MCF 10A (cell line): ENCODE results near the gene TIPARP. TPM values are rescaled to one million over a fixed set of nuclear protein-coding genes. Genes with fewer than 3 reads are reported as not detected.

Experiments
- BruUV-seq: library from RNA; stranded (reverse); fragments of 400-500 nt; replicated peaks from 2 replicates; lab custom pipeline; 2021; lab: Mats Ljungman, UMichigan
- CTCF ChIA-PET: fragments of 300-600 bp; sonication (Branson Sonifier 250); formaldehyde crosslinking; extraction: SDS; loops from one replicate; lab custom pipeline; 2021; ENCODE audit warnings: antibody characterized with exemption, inconsistent platforms; lab: Yijun Ruan, JAX
- POLR2A ChIA-PET: fragments of 300-600, 350-650 bp; sonication (Branson Sonifier 250); formaldehyde crosslinking; extraction: SDS; loops from one replicate; lab custom pipeline; 2020; ENCODE audit warnings: antibody characterized with exemption, inconsistent platforms; lab: Yijun Ruan, JAX
- DNase-seq: peaks from one replicate; pipeline ENCODE4 v3.0.0-alpha.2; 2018; ENCODE audit not compliant: unreplicated experiment
- H3K27ac Mint-ChIP-seq: one replicate; pipeline ENCODE4 v1.8.0; 2022; ENCODE audit warnings: mild to moderate bottlenecking, low read depth, mixed read lengths; ENCODE audit not compliant: unreplicated experiment
- H3K27me3 Mint-ChIP-seq: one replicate; pipeline ENCODE4 v1.8.0; 2022; ENCODE audit warnings: mixed read lengths; ENCODE audit not compliant: insufficient read depth, unreplicated experiment
- H3K36me3 Mint-ChIP-seq: one replicate; pipeline ENCODE4 v1.8.0; 2022; ENCODE audit warnings: mild to moderate bottlenecking, moderate library complexity, mixed read lengths; ENCODE audit not compliant: insufficient read depth, unreplicated experiment
- H3K4me1 Mint-ChIP-seq: one replicate; pipeline ENCODE4 v1.8.0; 2022; ENCODE audit warnings: mixed read lengths; ENCODE audit not compliant: insufficient read depth, unreplicated experiment
- H3K4me3 Mint-ChIP-seq: one replicate; pipeline ENCODE4 v1.8.0; 2022; ENCODE audit warnings: mild to moderate bottlenecking, moderate library complexity, mixed read lengths; ENCODE audit not compliant: unreplicated experiment
- H3K9me3 Mint-ChIP-seq: one replicate; pipeline ENCODE4 v1.8.0; 2022; ENCODE audit warnings: mixed read lengths; ENCODE audit not compliant: unreplicated experiment
- intact Hi-C: fragments of 100-400 bp; cut with micrococcal nuclease; formaldehyde crosslinking; loops from 2 replicates; pipeline ENCODE4 v1.14.1; 2022
- total RNA-seq: library from RNA; stranded (reverse); gene quantifications from 2 replicates; pipeline ENCODE4 v1.2.3, GENCODE V29; 2022
- TF ChIP-seq, protein P1 (sequence below): fragments of 200-600 bp; IDR thresholded peaks from one replicate; pipeline ENCODE4 v1.8.0; 2022; ENCODE audit warnings: antibody characterized with exemption, mild to moderate bottlenecking; ENCODE audit not compliant: unreplicated experiment

Gene TIPARP
- total RNA-seq, 1 experiment from 2014 or later = 50.0 TPM

DNA sequence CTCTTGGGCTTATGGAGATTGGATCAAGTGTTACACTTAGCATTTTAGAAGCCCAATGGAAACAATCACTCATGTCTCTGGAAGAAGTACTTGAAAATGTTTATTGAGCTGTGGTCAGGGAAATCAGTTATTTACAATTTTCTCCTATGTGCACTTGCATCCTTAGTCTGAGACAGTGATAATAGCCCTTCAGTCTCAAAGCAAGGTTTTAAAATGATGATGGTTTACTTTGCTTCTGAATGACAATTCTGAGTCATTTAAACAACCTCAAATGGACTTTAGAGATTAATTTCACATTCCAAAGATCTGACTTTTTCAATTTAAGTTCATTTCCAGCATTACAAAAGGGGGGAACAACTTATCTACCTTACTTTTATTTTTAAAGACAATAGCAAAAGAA, 20.1 kb downstream of the TIPARP start:
- CTCF ChIA-PET = no interaction called here
- H3K27me3 Mint-ChIP-seq = no peaks in the 10 kb centered on the region
- no peak overlapping the region for H3K27ac Mint-ChIP-seq
- H3K4me3 Mint-ChIP-seq = no peak overlapping the region
- intact Hi-C loops = loop anchor here (5.0 kb wide), 1 partner anchor 123 kb away; no protein-coding TSS in a partner anchor
- DNase-seq = no peak
- H3K36me3 Mint-ChIP-seq = peaks cover 84% of the 10 kb centered on the region
- TF ChIP-seq, protein P1, sequence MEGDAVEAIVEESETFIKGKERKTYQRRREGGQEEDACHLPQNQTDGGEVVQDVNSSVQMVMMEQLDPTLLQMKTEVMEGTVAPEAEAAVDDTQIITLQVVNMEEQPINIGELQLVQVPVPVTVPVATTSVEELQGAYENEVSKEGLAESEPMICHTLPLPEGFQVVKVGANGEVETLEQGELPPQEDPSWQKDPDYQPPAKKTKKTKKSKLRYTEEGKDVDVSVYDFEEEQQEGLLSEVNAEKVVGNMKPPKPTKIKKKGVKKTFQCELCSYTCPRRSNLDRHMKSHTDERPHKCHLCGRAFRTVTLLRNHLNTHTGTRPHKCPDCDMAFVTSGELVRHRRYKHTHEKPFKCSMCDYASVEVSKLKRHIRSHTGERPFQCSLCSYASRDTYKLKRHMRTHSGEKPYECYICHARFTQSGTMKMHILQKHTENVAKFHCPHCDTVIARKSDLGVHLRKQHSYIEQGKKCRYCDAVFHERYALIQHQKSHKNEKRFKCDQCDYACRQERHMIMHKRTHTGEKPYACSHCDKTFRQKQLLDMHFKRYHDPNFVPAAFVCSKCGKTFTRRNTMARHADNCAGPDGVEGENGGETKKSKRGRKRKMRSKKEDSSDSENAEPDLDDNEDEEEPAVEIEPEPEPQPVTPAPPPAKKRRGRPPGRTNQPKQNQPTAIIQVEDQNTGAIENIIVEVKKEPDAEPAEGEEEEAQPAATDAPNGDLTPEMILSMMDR = no peak
- BruUV-seq = no TSS peak
- POLR2A ChIA-PET = interaction anchor here (0.8 to 4.6 kb wide), 3 partner anchors 9 to 123 kb away, joined by 3 to 64 read pairs (median 8); partner anchors contain the start of gene TIPARP
- no peaks in the 10 kb centered on the region for H3K9me3 Mint-ChIP-seq
- H3K4me1 Mint-ChIP-seq = peaks cover 37% of the 10 kb centered on the region

DNA sequence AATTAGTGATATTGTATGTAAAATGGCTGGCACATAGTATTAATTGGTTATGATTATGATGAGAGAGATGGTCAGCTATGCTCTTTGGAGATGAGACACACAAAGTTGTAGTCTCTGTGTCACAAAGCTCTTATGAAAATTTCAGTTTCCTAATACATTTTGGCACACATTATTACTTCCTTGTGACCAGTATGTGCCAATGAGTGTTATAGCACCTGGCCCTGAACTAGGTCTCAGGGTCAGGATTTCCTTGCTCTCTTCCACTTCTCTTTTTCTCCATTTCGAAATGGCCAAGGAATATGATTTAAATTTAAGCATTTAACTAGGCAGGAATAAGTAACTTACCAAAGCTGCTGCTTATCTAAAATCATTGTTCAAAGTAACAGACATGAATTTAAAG, 28.0 kb downstream of the TIPARP start:
- Mint-ChIP-seq H3K4me3 (no peak overlapping the region), H3K27me3 (no peaks in the 10 kb centered on the region), H3K27ac (no peak overlapping the region), H3K9me3 (no peaks in the 10 kb centered on the region), H3K4me1 (peaks cover 14% of the 10 kb centered on the region), H3K36me3 (peaks cover 92% of the 10 kb centered on the region)
- DNase-seq = no peak
- TF ChIP-seq, protein P1 = no peak
- BruUV-seq = no TSS peak
- ChIA-PET CTCF (interaction anchor here (0.5 to 1.8 kb wide), 7 partner anchors 13 to 454 kb away, joined by 3 to 4 read pairs (median 3); no protein-coding TSS in a partner anchor), POLR2A (interaction anchor here (0.6 to 1.8 kb wide), 7 partner anchors 9 to 391 kb away, joined by 3 to 5 read pairs (median 4); no protein-coding TSS in a partner anchor)
- intact Hi-C loops = no loop called here

DNA sequence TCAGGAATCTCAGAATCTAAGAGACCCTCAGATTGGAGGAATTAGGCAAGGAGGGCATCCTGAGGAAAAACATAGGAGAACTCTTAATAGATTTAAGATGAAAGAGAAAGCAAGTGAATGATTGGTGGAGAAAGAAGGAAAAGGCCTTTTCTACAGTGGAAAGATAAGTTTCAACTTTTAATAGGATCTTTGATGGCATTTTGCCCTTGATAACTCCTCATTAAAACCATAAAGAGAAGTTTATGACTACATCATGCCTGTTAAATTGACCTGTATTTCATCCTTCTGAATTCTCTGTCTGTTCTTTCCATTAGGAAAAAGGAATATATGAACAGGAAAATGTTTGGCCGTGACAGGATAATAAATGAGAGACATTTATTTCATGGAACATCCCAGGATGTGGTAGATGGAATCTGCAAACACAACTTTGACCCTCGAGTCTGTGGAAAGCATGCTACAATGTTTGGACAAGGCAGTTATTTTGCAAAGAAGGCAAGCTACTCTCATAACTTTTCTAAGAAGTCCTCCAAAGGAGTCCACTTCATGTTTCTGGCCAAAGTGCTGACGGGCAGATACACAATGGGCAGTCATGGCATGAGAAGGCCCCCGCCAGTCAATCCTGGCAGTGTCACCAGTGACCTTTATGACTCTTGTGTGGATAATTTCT, 30.1 kb downstream of the TIPARP start:
- CTCF ChIA-PET = no interaction called here
- no peaks in the 10 kb centered on the region for H3K27me3 Mint-ChIP-seq

More for the DNA sequence above, 30.1 kb downstream of the TIPARP start:
- BruUV-seq = no TSS peak
- POLR2A ChIA-PET = no interaction called here
- Mint-ChIP-seq H3K27ac (peak overlapping the region; percentile 61), H3K36me3 (peaks cover 92% of the 10 kb centered on the region), H3K4me1 (peaks cover 8% of the 10 kb centered on the region), H3K4me3 (no peak overlapping the region), H3K9me3 (no peaks in the 10 kb centered on the region)
- TF ChIP-seq, protein P1 = no peak
- intact Hi-C loops = no loop called here
- DNase-seq = no peak
